Activated T-helper 1 cell treated with anti-CD3 and anti-CD28 coated beads, Interleukin-12 subunit alpha, Interleukin-12 subunit beta, Interleukin-2, Interleukin-4 antibody, amounts not matched to agents 30 ng/mL and 10 ng/mL and 1 ng/mL, durations not matched to agents 14 hours and 24 hours and 36 hours (primary cell): ENCODE results near the gene INSR. TPM values are rescaled to one million over a fixed set of nuclear protein-coding genes. Genes with fewer than 3 reads are reported as not detected.

Experiments used
- DNase-seq: peaks from one replicate; pipeline ENCODE4 v3.0.0; 2021; ENCODE audit warnings: low spot score
- H3K27ac Mint-ChIP-seq: one replicate; pipeline ENCODE4 v1.8.0; 2021; ENCODE audit warnings: mild to moderate bottlenecking, mixed read lengths
- H3K27me3 Mint-ChIP-seq: one replicate; pipeline ENCODE4 v1.8.0; 2022; ENCODE audit warnings: mild to moderate bottlenecking, moderate library complexity, mixed read lengths; ENCODE audit not compliant: insufficient read depth
- H3K36me3 Mint-ChIP-seq: one replicate; pipeline ENCODE4 v1.8.0; 2021; ENCODE audit warnings: low read depth, mixed read lengths
- H3K4me1 Mint-ChIP-seq: one replicate; pipeline ENCODE4 v1.8.0; 2021; ENCODE audit warnings: low read depth, mixed read lengths
- H3K4me3 Mint-ChIP-seq: one replicate; pipeline ENCODE4 v1.8.0; 2021; ENCODE audit warnings: mild to moderate bottlenecking, moderate library complexity, mixed read lengths
- H3K9me3 Mint-ChIP-seq: one replicate; pipeline ENCODE4 v1.8.0; 2021; ENCODE audit warnings: mixed read lengths
- intact Hi-C: fragments of 100-400 bp; cut with micrococcal nuclease; formaldehyde crosslinking; loops from one replicate; pipeline ENCODE4 v1.15.1; 2024
- total RNA-seq: library from RNA; stranded (reverse); gene quantifications from 2 replicates; pipeline ENCODE4 v1.2.3, GENCODE V29; 2022

INSR gene
- total RNA-seq, 1 donor from 2014 or later = 1.5 TPM

DNA sequence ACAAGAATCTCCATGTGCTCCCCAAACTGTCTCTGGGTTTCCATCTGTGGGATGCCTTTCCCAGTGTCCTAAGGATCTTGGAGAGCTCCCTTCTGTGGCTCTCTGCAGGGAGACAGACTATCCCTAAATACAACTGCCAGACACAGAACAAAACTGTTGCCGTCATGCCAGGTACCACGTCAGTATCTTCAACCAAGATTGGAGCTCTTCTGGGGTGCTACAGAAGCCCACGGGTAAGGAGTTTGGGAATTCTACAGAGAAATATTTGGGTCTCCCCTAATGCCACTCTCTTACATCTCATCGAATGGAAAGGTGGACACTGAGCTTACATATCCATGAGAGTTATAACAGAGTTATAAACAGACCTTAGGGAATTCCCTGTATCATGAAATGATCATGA is 230.9 kb downstream of the INSR start:
- Mint-ChIP-seq H3K27me3 (no peaks in the 10 kb centered on the region), H3K4me3 (no peak overlapping the region), H3K36me3 (no peaks in the 10 kb centered on the region), H3K9me3 (no peaks in the 10 kb centered on the region), H3K27ac (no peak overlapping the region), H3K4me1 (no peaks in the 10 kb centered on the region)
- intact Hi-C loops = no loop called here
- no peak for DNase-seq

Other genes with a start within 250 kb of the INSR start
- gene MBD3L2, start 245.1 kb downstream of the INSR start, total RNA-seq = not detected in 2 replicates
- gene MBD3L3, start 235.7 kb downstream of the INSR start, total RNA-seq = not detected in 2 replicates
- gene ZNF557, start 224.7 kb downstream of the INSR start, total RNA-seq = 12.2 and 13.3 TPM in 2 replicates
- gene ARHGEF18, start 54.5 kb upstream of the INSR start, total RNA-seq = 29.3 and 30.5 TPM in 2 replicates
- 1.4 and 1.5 TPM in 2 replicates for gene PEX11G, start 194.6 kb upstream of the INSR start, total RNA-seq
- 4.8 and 5.2 TPM in 2 replicates for gene ZNF358, start 221.7 kb upstream of the INSR start, total RNA-seq
- gene MCOLN1, start 228.2 kb upstream of the INSR start, total RNA-seq = 14.0 and 14.4 TPM in 2 replicates
- 131 and 136 TPM in 2 replicates for gene PNPLA6, start 241.3 kb upstream of the INSR start, total RNA-seq